Esophagus muscularis mucosa (tissue), 4 donors: Measurements from ENCODE around the gene ATP6V0C.

Experiments used
- EP300 ChIP-seq: sonication (generic); formaldehyde crosslinking; IDR thresholded peaks from one replicate; pipeline ENCODE4 v1.6.1; 2017; ENCODE audit warnings: antibody characterized with exemption
- POLR2A ChIP-seq: fragments of 450-650 bp; IDR thresholded peaks from one replicate; pipeline ENCODE4 v1.6.1; 2017; ENCODE audit warnings: antibody characterized with exemption, moderate library complexity, mild to moderate bottlenecking, low read depth
- TF ChIP-seq, protein P1 (sequence below), 3 experiments: fragments of 200-600 bp in 2 of 3; fragments of 450-650 bp in 1 of 3; sonication (generic) in 2 of 3; IDR thresholded peaks; one replicate each; pipeline ENCODE4 v1.5.1; 2017 to 2019; ENCODE audit warnings: antibody characterized with exemption in 3 of 3, mild to moderate bottlenecking in 2 of 3, moderate library complexity in 1 of 3

DNA sequence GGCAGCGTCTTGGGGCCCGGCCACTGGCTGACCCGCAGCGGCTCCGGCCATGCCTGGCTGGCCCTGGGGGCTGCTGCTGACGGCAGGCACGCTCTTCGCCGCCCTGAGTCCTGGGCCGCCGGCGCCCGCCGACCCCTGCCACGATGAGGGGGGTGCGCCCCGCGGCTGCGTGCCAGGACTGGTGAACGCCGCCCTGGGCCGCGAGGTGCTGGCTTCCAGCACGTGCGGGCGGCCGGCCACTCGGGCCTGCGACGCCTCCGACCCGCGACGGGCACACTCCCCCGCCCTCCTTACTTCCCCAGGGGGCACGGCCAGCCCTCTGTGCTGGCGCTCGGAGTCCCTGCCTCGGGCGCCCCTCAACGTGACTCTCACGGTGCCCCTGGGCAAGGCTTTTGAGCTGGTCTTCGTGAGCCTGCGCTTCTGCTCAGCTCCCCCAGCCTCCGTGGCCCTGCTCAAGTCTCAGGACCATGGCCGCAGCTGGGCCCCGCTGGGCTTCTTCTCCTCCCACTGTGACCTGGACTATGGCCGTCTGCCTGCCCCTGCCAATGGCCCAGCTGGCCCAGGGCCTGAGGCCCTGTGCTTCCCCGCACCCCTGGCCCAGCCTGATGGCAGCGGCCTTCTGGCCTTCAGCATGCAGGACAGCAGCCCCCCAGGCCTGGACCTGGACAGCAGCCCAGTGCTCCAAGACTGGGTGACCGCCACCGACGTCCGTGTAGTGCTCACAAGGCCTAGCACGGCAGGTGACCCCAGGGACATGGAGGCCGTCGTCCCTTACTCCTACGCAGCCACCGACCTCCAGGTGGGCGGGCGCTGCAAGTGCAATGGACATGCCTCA is 41.9 kb upstream of the ATP6V0C start:
- TF ChIP-seq, protein P1, sequence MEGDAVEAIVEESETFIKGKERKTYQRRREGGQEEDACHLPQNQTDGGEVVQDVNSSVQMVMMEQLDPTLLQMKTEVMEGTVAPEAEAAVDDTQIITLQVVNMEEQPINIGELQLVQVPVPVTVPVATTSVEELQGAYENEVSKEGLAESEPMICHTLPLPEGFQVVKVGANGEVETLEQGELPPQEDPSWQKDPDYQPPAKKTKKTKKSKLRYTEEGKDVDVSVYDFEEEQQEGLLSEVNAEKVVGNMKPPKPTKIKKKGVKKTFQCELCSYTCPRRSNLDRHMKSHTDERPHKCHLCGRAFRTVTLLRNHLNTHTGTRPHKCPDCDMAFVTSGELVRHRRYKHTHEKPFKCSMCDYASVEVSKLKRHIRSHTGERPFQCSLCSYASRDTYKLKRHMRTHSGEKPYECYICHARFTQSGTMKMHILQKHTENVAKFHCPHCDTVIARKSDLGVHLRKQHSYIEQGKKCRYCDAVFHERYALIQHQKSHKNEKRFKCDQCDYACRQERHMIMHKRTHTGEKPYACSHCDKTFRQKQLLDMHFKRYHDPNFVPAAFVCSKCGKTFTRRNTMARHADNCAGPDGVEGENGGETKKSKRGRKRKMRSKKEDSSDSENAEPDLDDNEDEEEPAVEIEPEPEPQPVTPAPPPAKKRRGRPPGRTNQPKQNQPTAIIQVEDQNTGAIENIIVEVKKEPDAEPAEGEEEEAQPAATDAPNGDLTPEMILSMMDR (IDR thresholded peaks at IDR 0.05): no peak
- no peak for TF ChIP-seq POLR2A
- no peak for TF ChIP-seq EP300
